K562 (cell line): ENCODE results near the gene CHCHD10. TPM values are rescaled to one million over a fixed set of nuclear protein-coding genes. Genes with fewer than 3 reads are reported as not detected.

Experiments
- ARID4B ChIP-seq: sonication (generic); formaldehyde crosslinking; IDR thresholded peaks from 2 replicates; pipeline ENCODE4 v1.8.0; 2022; ENCODE audit warnings: mild to moderate bottlenecking, missing genetic modification reagents
- CCNT2 ChIP-seq: IDR thresholded peaks from 2 replicates; pipeline ENCODE4 v1.6.1; 2011; ENCODE audit warnings: borderline replicate concordance, low read depth, mild to moderate bottlenecking, moderate library complexity, mixed read lengths, low read length; ENCODE audit not compliant: insufficient read length; ENCODE audit errors: extremely low read depth
- CTCFL ChIP-seq: IDR thresholded peaks from 2 replicates; pipeline ENCODE4 v1.6.1; 2011; ENCODE audit warnings: borderline replicate concordance, low read depth, mild to moderate bottlenecking, moderate library complexity, low read length; ENCODE audit not compliant: insufficient read depth, poor library complexity, severe bottlenecking
- CUX1 ChIP-seq: fragments of 200-800 bp; sonication (Bioruptor generic); IDR thresholded peaks from 2 replicates; pipeline ENCODE4 v1.6.1; 2016; ENCODE audit warnings: missing genetic modification characterization, missing compliant biosample characterization
- EZH2 ChIP-seq: IDR thresholded peaks from 2 replicates; pipeline ENCODE4 v1.6.1; 2012; ENCODE audit warnings: low read depth, mild to moderate bottlenecking, inconsistent platforms, low read length, borderline replicate concordance
- MYC ChIP-seq, 2 experiments: fragments of 250-450 bp in 1 of 2; sonication (Bioruptor Pico) in 1 of 2; IDR thresholded peaks; 2 replicates each; pipeline versions ENCODE4 v1.5.1 to v1.6.1; 2012 to 2021; ENCODE audit warnings: low read depth in 2 of 2, borderline replicate concordance in 1 of 2, improper control_type of control experiment in 1 of 2, low read length in 1 of 2, mild to moderate bottlenecking in 1 of 2, moderate library complexity in 1 of 2
- TOE1 ChIP-seq, 2 experiments: fragments of 450-650 bp in 1 of 2; sonication (generic) in 1 of 2; formaldehyde crosslinking in 1 of 2; IDR thresholded peaks; 2 replicates each; pipeline versions ENCODE4 v1.7.1 to v1.8.0; 2016 to 2022; ENCODE audit warnings: borderline replicate concordance in 2 of 2, mild to moderate bottlenecking in 2 of 2, antibody characterized with exemption in 1 of 2, inconsistent platforms in 1 of 2, low read depth in 1 of 2, missing genetic modification reagents in 1 of 2, moderate library complexity in 1 of 2
- ZNF232 ChIP-seq: sonication (generic); formaldehyde crosslinking; IDR thresholded peaks from 2 replicates; pipeline ENCODE4 v1.8.0; 2022; ENCODE audit warnings: mild to moderate bottlenecking, missing genetic modification reagents
- polyA plus RNA-seq, 8 experiments: library from polyadenylated mRNA; depleted of rRNA in 4 of 8; stranded (reverse) in 5 of 8; unstranded in 3 of 8; fragments of >200 nt; fragmentation: Nextera tagmentation in 2 of 8; fragmentation: Illumina TruSeq in 1 of 8; extraction: Ambion mirVana in 2 of 8; extraction: Trizol in 1 of 8; gene quantifications; 2 replicates each; pipeline versions ENCODE4 v1.2.1 to v1.2.3, GENCODE V29; 2011 to 2014; ENCODE audit warnings: inconsistent platforms in 1 of 8, missing spikeins in 1 of 8
- total RNA-seq, 7 experiments: library from RNA; depleted of rRNA in 6 of 7; stranded (reverse); fragments of >200 nt in 6 of 7; fragmentation: Illumina TruSeq in 2 of 7; extraction: Trizol in 2 of 7; gene quantifications; 2 replicates each; pipeline versions ENCODE4 v1.2.1 to v1.2.3, GENCODE V29; 2011 to 2021; ENCODE audit warnings: low replicate concordance in 1 of 7
- TF ChIP-seq, protein P1 (sequence below): fragments of 450-650 bp; IDR thresholded peaks from 2 replicates; pipeline ENCODE4 v1.6.1; 2016

Gene CHCHD10
- total and polyA plus RNA-seq, 9 of the 15 experiments (the other 6 are each of a cell fraction or from before 2014, with no cell fraction given): 15.2 to 292 (median 102) TPM

- TF ChIP-seq ARID4B (CRISPR knock-in tag): peak; percentile 81; the same call in 1 of the 2 replicates
- peak; percentile 65 for TF ChIP-seq CTCFL
- TF ChIP-seq, protein P1, sequence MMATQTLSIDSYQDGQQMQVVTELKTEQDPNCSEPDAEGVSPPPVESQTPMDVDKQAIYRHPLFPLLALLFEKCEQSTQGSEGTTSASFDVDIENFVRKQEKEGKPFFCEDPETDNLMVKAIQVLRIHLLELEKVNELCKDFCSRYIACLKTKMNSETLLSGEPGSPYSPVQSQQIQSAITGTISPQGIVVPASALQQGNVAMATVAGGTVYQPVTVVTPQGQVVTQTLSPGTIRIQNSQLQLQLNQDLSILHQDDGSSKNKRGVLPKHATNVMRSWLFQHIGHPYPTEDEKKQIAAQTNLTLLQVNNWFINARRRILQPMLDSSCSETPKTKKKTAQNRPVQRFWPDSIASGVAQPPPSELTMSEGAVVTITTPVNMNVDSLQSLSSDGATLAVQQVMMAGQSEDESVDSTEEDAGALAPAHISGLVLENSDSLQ: peak; percentile 36; the same call in 1 of the 2 replicates
- no peak for TF ChIP-seq EZH2
- peak; percentile 90 for TF ChIP-seq MYC (IDR thresholded peaks at IDR 0.05; ENCODE audit: low read depth, low read length)
- TF ChIP-seq MYC (CRISPR knock-in tag; IDR thresholded peaks at IDR 0.05; ENCODE audit: borderline replicate concordance, low read depth): peak; percentile 67; the same call in 1 of the 2 replicates
- no peak for TF ChIP-seq CUX1 (CRISPR knock-in tag)
- TF ChIP-seq CCNT2: peak; percentile 33
- peak; percentile 47; the same call in 1 of the 2 replicates for TF ChIP-seq TOE1 (IDR thresholded peaks at IDR 0.05; ENCODE audit: borderline replicate concordance)
- TF ChIP-seq TOE1 (CRISPR knock-in tag; IDR thresholded peaks at IDR 0.05; ENCODE audit: borderline replicate concordance, low read depth): no peak
- no peak for TF ChIP-seq ZNF232 (CRISPR knock-in tag)
Observed at GRCh38 chr22:23767673-23768548, at the start of gene CHCHD10 (continued).
